ENCODE results near the gene RTP5. TPM values are rescaled to one million over a fixed set of nuclear protein-coding genes. Genes with fewer than 3 reads are reported as not detected.
A peak's percentile ranks its signal among the peaks of the same experiment; 100 is the strongest.

Gene RTP5
- total RNA-seq, 1 donor from 2014 or later, result not detected

DNA sequence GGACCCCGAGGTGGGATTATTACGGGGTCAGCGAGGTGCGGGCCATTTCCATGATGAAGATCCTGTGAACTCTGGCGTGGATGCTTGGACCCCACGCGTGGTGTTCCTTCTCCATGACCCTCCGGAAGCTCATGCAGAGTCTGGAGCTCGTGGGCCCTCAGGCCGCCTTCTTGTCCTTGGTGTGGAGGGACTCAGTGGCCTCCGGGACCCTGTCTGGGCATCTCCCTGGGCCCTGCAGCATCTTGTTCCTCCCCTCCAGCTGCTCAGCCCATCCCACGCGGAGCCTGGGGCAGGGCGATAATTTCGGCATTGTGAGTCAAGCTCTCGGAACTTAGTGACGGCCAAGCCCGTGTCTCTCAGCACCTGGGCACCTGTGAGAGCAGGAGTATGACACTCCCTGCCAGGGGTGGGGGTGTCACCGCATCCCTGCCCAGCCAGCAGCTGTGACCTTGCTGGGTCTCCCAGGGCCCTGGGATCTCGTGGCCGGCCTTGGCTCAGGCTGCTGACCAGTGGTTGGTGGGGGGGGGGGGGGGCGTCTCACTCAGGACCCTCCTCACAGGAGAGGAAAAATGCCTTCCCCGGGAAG is 24.6 kb downstream of the RTP5 start:
- Histone ChIP-seq H3K4me3 (ENCODE audit: low read length in 3 of 3) (no peak overlapping the region), H3K9ac (ENCODE audit: low read depth in 1 of 3, low read length in 3 of 3) (no peak overlapping the region), H3K27me3 (ENCODE audit: control insufficient read depth in 3 of 3, insufficient read depth in 3 of 3, low read length in 3 of 3) (peaks cover 6 to 14% (median 7%) of the 10 kb centered on the region in 3 donors), H3K9me3 (ENCODE audit: control insufficient read depth in 3 of 3, low read length in 3 of 3) (peaks cover 0 to 1% (median 0%) of the 10 kb centered on the region in 3 donors), H3K4me1 (ENCODE audit: control insufficient read depth in 3 of 3, insufficient read depth in 3 of 3, low read length in 3 of 3) (peaks cover 5 to 16% (median 7%) of the 10 kb centered on the region in 3 donors), H3K27ac (ENCODE audit: low read depth, low read length) (no peak overlapping the region), H3K36me3 (ENCODE audit: control insufficient read depth in 3 of 3, insufficient read depth in 3 of 3, low read length in 3 of 3) (no peaks in the 10 kb centered on the region)

DNA sequence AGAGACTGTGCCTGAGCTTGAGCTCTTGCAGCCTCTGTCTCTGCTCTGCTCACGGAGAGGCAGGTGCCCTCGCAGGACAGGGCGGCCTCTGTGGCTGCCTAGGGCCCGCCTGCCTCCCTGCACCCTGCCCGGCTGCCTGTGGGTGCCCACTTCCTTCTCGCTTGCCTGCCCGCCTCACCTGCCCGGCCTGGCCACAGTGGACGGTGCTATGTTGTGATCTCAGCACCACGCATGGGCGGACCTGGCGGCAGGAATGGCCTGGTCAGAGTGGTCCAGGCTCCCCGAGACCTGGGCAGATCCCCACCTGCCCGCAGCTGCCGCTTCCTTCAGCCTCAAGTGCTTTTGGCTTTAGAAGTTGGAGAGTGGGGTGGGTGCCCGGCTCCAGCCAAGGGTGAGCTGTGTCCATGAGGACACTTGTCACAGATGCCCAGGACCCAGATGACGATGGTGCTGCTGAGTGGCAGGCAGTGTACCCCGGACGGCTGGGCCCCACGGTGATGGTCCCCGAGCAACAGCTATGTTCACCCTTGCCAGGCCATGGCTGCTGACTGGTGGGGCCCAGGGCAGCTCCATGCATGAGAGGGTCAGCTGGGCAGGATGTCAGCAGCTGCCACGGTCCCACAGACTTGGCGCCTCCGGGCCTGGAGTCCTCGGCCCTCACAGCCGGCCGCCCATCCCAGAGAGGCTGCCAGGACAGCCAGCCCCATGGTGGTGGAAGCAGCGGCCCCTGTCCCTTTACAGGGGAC is 25.3 kb downstream of the RTP5 start:
- Histone ChIP-seq H3K27me3 (ENCODE audit: control insufficient read depth in 3 of 3, insufficient read depth in 3 of 3, low read length in 3 of 3) (peaks cover 8 to 17% (median 11%) of the 10 kb centered on the region in 3 donors), H3K4me3 (ENCODE audit: low read length in 3 of 3) (no peak overlapping the region), H3K4me1 (ENCODE audit: control insufficient read depth in 3 of 3, insufficient read depth in 3 of 3, low read length in 3 of 3) (peaks cover 6 to 22% (median 10%) of the 10 kb centered on the region in 3 donors), H3K9ac (ENCODE audit: low read depth in 1 of 3, low read length in 3 of 3) (peak overlapping the region in 1 of 3 donors; percentile 8), H3K9me3 (ENCODE audit: control insufficient read depth in 3 of 3, low read length in 3 of 3) (no peaks in the 10 kb centered on the region), H3K36me3 (ENCODE audit: control insufficient read depth in 3 of 3, insufficient read depth in 3 of 3, low read length in 3 of 3) (no peaks in the 10 kb centered on the region), H3K27ac (ENCODE audit: low read depth, low read length) (no peak overlapping the region)

DNA sequence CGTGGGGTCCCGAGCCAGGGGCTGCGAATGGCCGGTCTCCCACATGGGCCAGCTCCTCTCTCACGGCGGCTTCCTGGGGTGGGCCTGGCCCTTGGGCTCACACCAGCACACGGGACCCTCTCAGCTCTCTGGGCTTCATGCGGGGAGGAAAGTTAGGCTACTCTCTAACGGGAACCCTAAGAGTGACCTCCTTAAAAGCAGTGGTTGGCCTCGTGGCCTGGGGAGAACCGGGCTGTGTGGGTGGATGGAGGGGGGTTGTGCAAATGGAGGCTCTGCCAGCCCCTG is 25.8 kb downstream of the RTP5 start:
- H3K4me3 ChIP-seq (ENCODE audit: low read length in 3 of 3), result no peak overlapping the region
- peak overlapping the region in 1 of 3 donors; percentile 8 for H3K9ac ChIP-seq (ENCODE audit: low read depth in 1 of 3, low read length in 3 of 3)
- no peak overlapping the region for H3K27ac ChIP-seq (ENCODE audit: low read depth, low read length)
- H3K4me1 ChIP-seq (ENCODE audit: control insufficient read depth in 3 of 3, insufficient read depth in 3 of 3, low read length in 3 of 3), result peaks cover 11 to 27% (median 15%) of the 10 kb centered on the region in 3 donors
- H3K9me3 ChIP-seq (ENCODE audit: control insufficient read depth in 3 of 3, low read length in 3 of 3), result no peaks in the 10 kb centered on the region
- H3K36me3 ChIP-seq (ENCODE audit: control insufficient read depth in 3 of 3, insufficient read depth in 3 of 3, low read length in 3 of 3), result no peaks in the 10 kb centered on the region
- H3K27me3 ChIP-seq (ENCODE audit: control insufficient read depth in 3 of 3, insufficient read depth in 3 of 3, low read length in 3 of 3), result peaks cover 8 to 22% (median 16%) of the 10 kb centered on the region in 3 donors

DNA sequence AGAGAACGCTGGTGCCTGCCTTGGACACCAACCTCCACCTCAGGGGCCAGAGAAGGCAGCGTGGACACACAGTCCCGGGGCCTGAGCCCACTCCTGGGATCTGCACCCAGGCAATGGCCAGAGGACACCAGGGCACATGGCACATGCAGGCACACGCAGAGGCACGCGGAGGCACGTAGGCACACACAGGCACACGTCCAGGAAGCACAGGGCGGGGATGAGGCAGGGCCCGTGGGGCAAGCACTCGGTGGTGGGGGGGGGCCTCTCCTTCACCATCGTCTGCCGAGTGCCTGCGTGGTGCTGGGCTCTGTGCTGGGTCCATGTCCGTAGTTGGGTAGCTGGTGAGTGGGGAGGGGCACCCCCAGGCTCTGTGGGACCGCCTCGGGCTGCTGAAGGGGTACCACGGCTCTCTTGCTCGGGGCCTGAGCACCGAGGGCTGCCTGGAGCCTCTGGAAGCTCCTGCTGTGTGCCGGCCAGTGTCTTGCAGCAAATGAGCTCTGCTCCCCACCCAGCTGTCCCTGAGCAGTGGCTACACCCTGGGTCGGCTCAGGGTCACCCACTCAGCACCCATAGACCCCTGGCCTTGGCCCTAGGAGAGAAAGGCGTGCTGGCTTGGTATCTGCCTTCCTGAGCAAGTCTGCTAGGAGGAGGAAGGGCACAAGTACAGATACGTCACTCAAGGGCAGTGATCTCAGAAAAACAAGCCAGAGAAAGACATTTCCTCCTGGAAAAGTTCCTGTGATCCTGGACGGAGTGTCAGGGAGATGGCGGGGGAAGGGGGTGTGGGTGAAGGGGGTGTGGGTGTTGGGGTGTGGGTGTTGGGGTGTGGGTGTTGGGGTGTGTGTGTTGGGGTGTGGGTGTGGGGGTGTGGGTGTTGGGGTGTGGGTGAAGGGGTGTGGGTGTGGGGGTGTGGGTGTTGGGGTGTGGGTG is 26.4 kb downstream of the RTP5 start:
- Histone ChIP-seq H3K4me3 (ENCODE audit: low read length in 3 of 3) (no peak overlapping the region), H3K9me3 (ENCODE audit: control insufficient read depth in 3 of 3, low read length in 3 of 3) (no peaks in the 10 kb centered on the region), H3K9ac (ENCODE audit: low read depth in 1 of 3, low read length in 3 of 3) (no peak overlapping the region), H3K4me1 (ENCODE audit: control insufficient read depth in 3 of 3, insufficient read depth in 3 of 3, low read length in 3 of 3) (peaks cover 12 to 28% (median 16%) of the 10 kb centered on the region in 3 donors), H3K36me3 (ENCODE audit: control insufficient read depth in 3 of 3, insufficient read depth in 3 of 3, low read length in 3 of 3) (no peaks in the 10 kb centered on the region), H3K27ac (ENCODE audit: low read depth, low read length) (no peak overlapping the region), H3K27me3 (ENCODE audit: control insufficient read depth in 3 of 3, insufficient read depth in 3 of 3, low read length in 3 of 3) (peaks cover 9 to 22% (median 20%) of the 10 kb centered on the region in 3 donors)

DNA sequence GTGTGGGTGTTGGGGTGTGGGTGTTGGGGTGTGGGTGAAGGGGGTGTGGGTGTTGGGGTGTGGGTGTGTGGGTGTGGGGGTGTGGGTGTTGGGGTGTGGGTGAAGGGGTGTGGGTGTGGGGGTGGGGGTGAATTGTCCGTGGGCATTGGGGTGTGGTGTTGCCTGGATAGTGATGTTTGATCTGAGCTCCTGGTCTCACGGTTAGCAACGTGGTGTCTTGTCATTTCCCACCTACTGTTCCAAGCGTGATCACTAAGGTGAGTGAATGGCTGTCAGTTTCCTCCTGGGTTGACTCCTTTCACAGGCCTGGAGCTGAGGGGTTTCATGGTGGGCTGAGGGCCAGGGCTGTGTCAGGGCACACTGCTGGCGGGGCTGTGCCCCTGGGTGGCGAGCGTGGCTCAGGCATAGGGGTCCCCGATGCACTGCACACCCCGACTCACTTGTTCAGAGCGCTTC is 27.2 kb downstream of the RTP5 start:
- peaks cover 11 to 29% (median 23%) of the 10 kb centered on the region in 3 donors for H3K27me3 ChIP-seq (ENCODE audit: control insufficient read depth in 3 of 3, insufficient read depth in 3 of 3, low read length in 3 of 3)
- H3K4me1 ChIP-seq (ENCODE audit: control insufficient read depth in 3 of 3, insufficient read depth in 3 of 3, low read length in 3 of 3), result peaks cover 12 to 32% (median 16%) of the 10 kb centered on the region in 3 donors
- H3K9me3 ChIP-seq (ENCODE audit: control insufficient read depth in 3 of 3, low read length in 3 of 3), result no peaks in the 10 kb centered on the region
- no peak overlapping the region for H3K27ac ChIP-seq (ENCODE audit: low read depth, low read length)
- no peaks in the 10 kb centered on the region for H3K36me3 ChIP-seq (ENCODE audit: control insufficient read depth in 3 of 3, insufficient read depth in 3 of 3, low read length in 3 of 3)
- H3K4me3 ChIP-seq (ENCODE audit: low read length in 3 of 3), result no peak overlapping the region
- no peak overlapping the region for H3K9ac ChIP-seq (ENCODE audit: low read depth in 1 of 3, low read length in 3 of 3)

DNA sequence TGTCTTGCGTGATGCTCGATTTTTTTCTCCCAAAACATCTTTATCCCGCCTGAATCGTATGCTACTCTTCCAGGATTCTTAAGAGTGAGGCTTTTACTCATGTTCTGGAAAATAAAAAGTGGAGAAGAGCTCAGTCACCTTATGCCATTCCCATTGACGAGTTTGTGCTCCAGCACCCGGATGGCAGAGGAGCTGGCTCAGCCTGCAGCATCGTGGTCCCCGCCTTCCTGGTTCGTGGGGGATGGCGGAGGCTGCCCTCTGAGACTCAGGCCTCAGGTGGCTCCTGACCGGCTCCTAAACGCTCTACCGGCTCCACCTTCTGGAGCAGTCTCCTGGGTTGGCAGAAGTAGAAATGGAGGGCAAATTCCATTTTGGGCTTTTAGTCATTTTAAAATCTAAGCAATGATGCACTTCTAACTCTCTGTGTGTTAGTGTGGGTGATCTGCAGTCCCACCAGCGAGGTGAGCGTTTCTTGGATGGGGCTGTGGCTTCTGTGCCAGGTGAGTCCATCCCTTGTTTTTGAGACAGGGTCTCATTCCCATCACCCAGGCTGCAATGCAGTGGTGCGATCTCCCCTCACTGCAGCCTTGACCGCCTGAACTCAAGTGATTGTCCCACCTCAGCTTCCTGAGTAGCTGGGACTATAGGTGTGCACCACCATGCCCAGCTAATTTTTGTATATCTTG is 27.8 kb downstream of the RTP5 start:
- Histone ChIP-seq H3K9ac (ENCODE audit: low read depth in 1 of 3, low read length in 3 of 3) (no peak overlapping the region), H3K4me1 (ENCODE audit: control insufficient read depth in 3 of 3, insufficient read depth in 3 of 3, low read length in 3 of 3) (peaks cover 12 to 31% (median 16%) of the 10 kb centered on the region in 3 donors), H3K27ac (ENCODE audit: low read depth, low read length) (no peak overlapping the region)

DNA sequence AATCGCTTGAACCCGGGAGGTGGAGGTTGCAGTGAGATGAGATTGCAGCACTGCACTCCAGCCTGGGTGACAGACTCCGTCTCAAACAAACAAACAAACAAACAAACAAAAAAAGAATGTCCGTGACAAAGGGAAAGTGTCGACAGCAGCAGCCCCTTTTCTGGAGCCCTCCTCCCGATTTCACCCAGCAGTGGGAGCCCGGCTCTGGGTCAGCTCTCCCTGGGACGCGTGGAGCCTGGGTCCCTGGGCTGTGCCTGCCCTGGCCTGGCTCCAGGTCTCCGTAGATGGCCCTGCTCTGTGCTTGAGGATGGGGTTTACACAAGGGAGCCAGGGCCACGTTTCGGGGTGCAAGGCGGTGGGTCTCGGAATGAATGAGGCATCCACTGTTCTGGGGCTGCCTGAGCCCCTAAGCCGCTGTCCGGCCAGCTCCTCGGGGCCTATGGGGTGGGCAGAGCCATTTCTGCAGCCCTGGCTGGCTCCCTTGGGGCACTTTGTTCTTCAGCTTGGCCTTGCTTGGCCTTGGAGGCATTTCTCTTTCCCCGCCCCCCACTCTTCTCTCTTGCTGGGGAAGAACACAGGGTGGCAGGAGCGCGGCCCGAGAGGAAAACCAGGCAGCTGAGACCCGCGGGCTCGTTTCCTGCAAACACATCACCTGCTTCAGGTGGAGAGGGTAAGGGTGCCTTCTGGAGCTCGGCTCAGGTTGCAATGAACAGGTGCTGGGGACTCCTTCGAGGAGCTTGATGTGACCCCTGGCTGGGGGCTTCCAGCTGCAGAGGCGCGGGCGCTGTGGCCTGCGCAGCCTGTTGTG is 29.1 kb downstream of the RTP5 start:
- Histone ChIP-seq H3K36me3 (ENCODE audit: control insufficient read depth in 3 of 3, insufficient read depth in 3 of 3, low read length in 3 of 3) (no peaks in the 10 kb centered on the region), H3K4me3 (ENCODE audit: low read length in 3 of 3) (peak overlapping the region in 1 of 3 donors; percentile 7), H3K27ac (ENCODE audit: low read depth, low read length) (no peak overlapping the region), H3K9me3 (ENCODE audit: control insufficient read depth in 3 of 3, low read length in 3 of 3) (no peaks in the 10 kb centered on the region), H3K27me3 (ENCODE audit: control insufficient read depth in 3 of 3, insufficient read depth in 3 of 3, low read length in 3 of 3) (peaks cover 11 to 32% (median 31%) of the 10 kb centered on the region in 3 donors), H3K9ac (ENCODE audit: low read depth in 1 of 3, low read length in 3 of 3) (no peak overlapping the region), H3K4me1 (ENCODE audit: control insufficient read depth in 3 of 3, insufficient read depth in 3 of 3, low read length in 3 of 3) (peaks cover 12 to 26% (median 16%) of the 10 kb centered on the region in 3 donors)

More for the DNA sequence above, 27.8 kb downstream of the RTP5 start:
- H3K27me3 ChIP-seq (ENCODE audit: control insufficient read depth in 3 of 3, insufficient read depth in 3 of 3, low read length in 3 of 3), result peaks cover 11 to 31% (median 23%) of the 10 kb centered on the region in 3 donors
- H3K36me3 ChIP-seq (ENCODE audit: control insufficient read depth in 3 of 3, insufficient read depth in 3 of 3, low read length in 3 of 3), result no peaks in the 10 kb centered on the region
- no peaks in the 10 kb centered on the region for H3K9me3 ChIP-seq (ENCODE audit: control insufficient read depth in 3 of 3, low read length in 3 of 3)
- H3K4me3 ChIP-seq (ENCODE audit: low read length in 3 of 3), result no peak overlapping the region

DNA sequence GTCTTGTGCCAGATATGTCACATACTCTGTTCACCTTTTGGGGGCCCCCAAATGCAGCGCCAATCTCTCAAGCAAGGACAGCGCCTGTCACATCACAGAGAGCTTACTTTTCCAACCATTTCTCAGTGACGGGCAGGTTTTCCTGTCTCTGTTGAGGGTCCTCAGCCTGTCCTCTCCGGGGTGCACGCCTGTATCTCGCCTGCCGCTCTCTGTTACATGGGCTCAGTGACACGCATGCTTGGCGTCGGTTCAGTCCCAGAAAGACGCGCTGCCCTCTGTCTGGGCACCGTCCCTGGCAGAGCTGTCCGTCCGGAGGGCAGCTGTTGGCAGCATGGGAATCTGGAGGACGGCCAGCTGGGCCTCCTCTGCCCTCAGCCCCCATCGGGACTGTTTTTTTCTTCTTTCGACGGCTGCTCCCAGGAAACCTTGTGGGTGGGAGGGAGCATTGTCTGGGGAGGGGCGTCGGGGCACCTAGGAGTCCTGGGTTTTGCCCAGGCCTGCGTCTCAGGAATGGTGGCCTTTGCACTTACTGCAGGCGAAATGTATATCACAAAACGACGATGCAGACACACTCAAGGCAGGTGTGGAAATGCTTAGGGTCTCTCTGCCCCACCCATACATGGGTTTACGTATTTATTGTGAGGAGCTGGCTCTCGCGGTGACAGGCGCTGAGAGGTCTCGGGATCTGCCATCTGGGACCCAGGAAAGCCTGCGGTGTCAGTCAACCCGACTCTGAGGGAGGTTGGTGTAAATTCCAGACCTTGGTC is 30.9 kb downstream of the RTP5 start:
- Histone ChIP-seq H3K9me3 (ENCODE audit: control insufficient read depth in 3 of 3, low read length in 3 of 3) (no peaks in the 10 kb centered on the region), H3K36me3 (ENCODE audit: control insufficient read depth in 3 of 3, insufficient read depth in 3 of 3, low read length in 3 of 3) (no peaks in the 10 kb centered on the region), H3K27ac (ENCODE audit: low read depth, low read length) (no peak overlapping the region), H3K9ac (ENCODE audit: low read depth in 1 of 3, low read length in 3 of 3) (peak overlapping the region in 1 of 3 donors; percentile 33), H3K4me3 (ENCODE audit: low read length in 3 of 3) (peak overlapping the region; percentile 13 to 14 (median 14)), H3K27me3 (ENCODE audit: control insufficient read depth in 3 of 3, insufficient read depth in 3 of 3, low read length in 3 of 3) (peaks cover 11 to 32% (median 31%) of the 10 kb centered on the region in 3 donors), H3K4me1 (ENCODE audit: control insufficient read depth in 3 of 3, insufficient read depth in 3 of 3, low read length in 3 of 3) (peaks cover 12 to 26% (median 16%) of the 10 kb centered on the region in 3 donors)

All from skeletal muscle tissue (tissue), 4 donors.